Retinal pigment epithelial cell (primary cell): ENCODE data around the gene TNPO1.

ENCODE experiments used
- DNase-seq: peaks from one replicate; pipeline ENCODE4 v3.0.0-alpha.2; 2010; ENCODE audit warnings: low read depth
- H3K4me3 ChIP-seq: 2 replicates; pipeline ENCODE4 v1.5.1; 2011; ENCODE audit warnings: mild to moderate bottlenecking, low read length, control low read depth, moderate library complexity
- CTCF ChIP-seq: conservative IDR thresholded peaks from 2 replicates; pipeline ENCODE4 v1.5.1; 2011; ENCODE audit warnings: low read depth, low read length, control low read depth, inconsistent platforms

TNPO1 gene

GRCh38 chr5:72835633-72836032, 19.2 kb downstream of the TNPO1 start:
- no peak for TF ChIP-seq CTCF
- no peak overlapping the region for H3K4me3 ChIP-seq
- DNase-seq, result no peak

GRCh38 chr5:72836810-72837209, 20.3 kb downstream of the TNPO1 start:
- TF ChIP-seq CTCF, result no peak
- H3K4me3 ChIP-seq, result no peak overlapping the region
- no peak for DNase-seq

GRCh38 chr5:72837524-72838096, 21.1 kb downstream of the TNPO1 start:
- no peak for TF ChIP-seq CTCF
- DNase-seq, result no peak
- no peak overlapping the region for H3K4me3 ChIP-seq

DNA sequence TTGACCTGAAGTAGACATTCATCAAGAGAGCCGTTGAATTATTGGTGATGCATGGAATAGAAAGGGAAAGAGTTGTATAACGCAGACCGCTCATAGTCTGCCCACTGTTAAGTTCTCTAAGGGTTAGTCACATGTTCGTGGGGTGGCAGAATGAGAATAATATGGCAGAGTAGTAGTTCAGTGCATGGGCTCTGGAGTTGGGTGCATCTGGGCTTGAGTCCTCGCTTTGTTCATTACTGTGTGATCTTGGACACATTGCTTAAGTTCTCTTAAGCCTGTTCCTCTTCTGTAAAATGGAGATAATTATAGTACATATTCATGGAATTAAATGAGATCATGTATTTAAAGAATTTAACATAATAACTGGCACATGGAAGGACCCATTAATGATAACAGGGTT, 23.6 kb downstream of the TNPO1 start:
- no peak overlapping the region for H3K4me3 ChIP-seq
- TF ChIP-seq CTCF, result no peak
- no peak for DNase-seq

DNA sequence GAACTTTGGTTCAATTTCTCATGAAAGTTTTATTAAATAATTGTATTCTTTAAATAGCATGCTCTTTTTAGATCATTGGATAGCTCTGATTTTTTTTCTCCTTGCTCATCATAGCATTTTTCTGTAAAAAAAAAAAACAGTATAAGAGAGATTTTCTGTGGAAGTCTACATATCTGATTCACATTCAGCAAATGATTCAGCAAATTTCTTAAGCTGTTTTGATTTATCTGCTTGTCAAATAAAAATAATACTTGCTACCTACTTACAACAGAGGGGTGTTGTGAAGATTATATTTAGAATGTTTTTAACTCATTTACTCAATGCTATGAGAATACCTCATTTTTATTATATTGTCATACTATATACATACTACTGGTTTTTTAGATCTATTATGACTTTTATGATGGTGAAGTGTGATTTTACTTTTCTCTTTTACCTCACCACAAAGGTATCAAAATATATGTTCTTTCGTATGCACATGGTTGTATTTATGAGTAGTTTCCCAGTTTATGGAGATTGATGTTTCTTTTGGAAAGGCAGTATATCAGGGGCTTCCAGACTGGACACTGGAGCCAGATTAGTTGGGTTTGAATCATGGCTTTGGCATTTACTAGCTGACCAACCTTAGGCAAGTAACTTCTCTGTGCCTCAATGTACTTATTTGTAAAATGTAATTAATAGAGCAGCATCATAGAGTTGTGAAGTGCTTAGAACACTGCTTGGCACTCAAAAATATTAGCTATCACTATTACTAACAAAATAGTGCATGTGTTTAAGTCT, 25.5 kb downstream of the TNPO1 start:
- no peak for DNase-seq
- TF ChIP-seq CTCF, result no peak
- H3K4me3 ChIP-seq, result no peak overlapping the region

DNA sequence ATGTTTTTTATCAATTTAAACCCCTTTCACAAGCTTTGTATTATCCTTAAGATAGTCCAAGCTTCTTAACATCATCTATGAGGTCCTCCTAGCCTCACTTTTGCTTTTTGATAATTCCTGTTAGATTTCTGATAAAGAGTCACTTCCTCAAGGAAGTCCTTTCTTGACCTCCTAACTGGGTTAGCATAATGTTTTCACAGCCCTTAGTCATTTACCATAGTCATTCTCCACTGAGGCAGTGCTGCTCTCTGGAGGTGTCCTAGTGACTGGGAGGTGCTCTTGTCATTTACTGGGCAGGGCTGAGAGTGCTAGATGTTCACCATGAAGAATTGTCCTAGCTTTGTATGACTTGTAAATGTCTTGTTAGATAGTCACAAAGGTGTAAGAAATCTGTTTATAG, 26.4 kb downstream of the TNPO1 start:
- no peak for DNase-seq
- no peak overlapping the region for H3K4me3 ChIP-seq

More for the DNA sequence above, 26.4 kb downstream of the TNPO1 start:
- TF ChIP-seq CTCF, result no peak
